Lung (tissue), 12 donors: ENCODE results near the gene COPS8. TPM values are rescaled to one million over a fixed set of nuclear protein-coding genes. Genes with fewer than 3 reads are reported as not detected.

Experiments used
- ATAC-seq: fragments of 200-7000 bp; cut with Tn5 transposase; one replicate; pipeline ENCODE4 v1.9.1; 2020; ENCODE audit warnings: moderate number of reproducible peaks; ENCODE audit not compliant: insufficient read depth, low FRiP score
- DNase-seq, 3 donors: peaks; one replicate each; pipeline ENCODE4 v3.0.0-alpha.2; 2013 to 2017
- H3K27ac ChIP-seq, 2 donors: one replicate each; pipeline ENCODE4 v1.5.1; 2013; ENCODE audit warnings: mild to moderate bottlenecking in 2 of 2, moderate library complexity in 2 of 2, control low read depth in 1 of 2, inconsistent platforms in 1 of 2, low read depth in 1 of 2, low read length in 1 of 2
- H3K27me3 ChIP-seq, 3 donors: one replicate each; pipeline ENCODE4 v1.5.1; 2013; ENCODE audit warnings: low read length in 2 of 3; ENCODE audit not compliant: control insufficient read depth in 3 of 3, insufficient read depth in 3 of 3
- H3K36me3 ChIP-seq, 4 donors: one replicate each; pipeline ENCODE4 v1.5.1; 2013; ENCODE audit warnings: low read length in 4 of 4, mild to moderate bottlenecking in 1 of 4, moderate library complexity in 1 of 4; ENCODE audit not compliant: control insufficient read depth in 4 of 4, insufficient read depth in 4 of 4
- H3K4me1 ChIP-seq, 5 donors: one replicate each; pipeline ENCODE4 v1.5.1; 2013; ENCODE audit warnings: low read length in 5 of 5, mild to moderate bottlenecking in 2 of 5, moderate library complexity in 1 of 5; ENCODE audit not compliant: control insufficient read depth in 5 of 5, insufficient read depth in 5 of 5
- H3K4me3 ChIP-seq: one replicate; pipeline ENCODE4 v1.5.1; 2013; ENCODE audit warnings: mild to moderate bottlenecking, control low read depth, moderate library complexity
- H3K9ac ChIP-seq, 2 donors: one replicate each; pipeline ENCODE4 v1.5.1; 2013; ENCODE audit warnings: low read length in 2 of 2, control low read depth in 1 of 2; ENCODE audit not compliant: insufficient read depth in 1 of 2
- H3K9me3 ChIP-seq, 4 donors: one replicate each; pipeline ENCODE4 v1.5.1; 2013; ENCODE audit warnings: low read length in 3 of 4, mild to moderate bottlenecking in 1 of 4, moderate library complexity in 1 of 4; ENCODE audit not compliant: control insufficient read depth in 4 of 4, insufficient read depth in 3 of 4
- CTCF ChIP-seq: IDR thresholded peaks from 2 replicates; pipeline ENCODE4 v1.5.1; 2012; ENCODE audit warnings: mild to moderate bottlenecking; ENCODE audit errors: control extremely low read depth, extremely low read depth
- WGBS, 2 donors: extraction: QIAGEN DNeasy Blood & Tissue Kit; methylation state at CpG; one replicate each; pipeline ENCODE4 v1.1.7; 2013; 5-methylcytosine and 5-hydroxymethylcytosine counted together
- polyA plus RNA-seq, 2 donors: library from polyadenylated mRNA; stranded (reverse); fragments of 200-250 nt; gene quantifications; one replicate each; pipeline ENCODE4 v1.2.1, GENCODE V29; 2013
- total RNA-seq, 2 donors: library from RNA; depleted of rRNA in 1 of 2; stranded (reverse); fragments of >200 nt in 1 of 2; gene quantifications; one replicate each; pipeline ENCODE4 v1.2.1, GENCODE V29; 2014 to 2021
- donor health status: control.
- donor health status: control.
- donor health status: Bipolar disorder and iron deficiency.
- donor health status: healthy.
- donor health status: DM: yes; HTN: yes; CAD: no.

COPS8 gene
- total and polyA plus RNA-seq, 4 donors: 24.7 to 70.5 (median 36.2) TPM

GRCh38 chr2:237102428-237102827 is 16.7 kb downstream of the COPS8 start:
- H3K4me3 ChIP-seq: no peak overlapping the region
- H3K9me3 ChIP-seq: no peaks in the 10 kb centered on the region
- no peak for TF ChIP-seq CTCF
- H3K27me3 ChIP-seq: no peaks in the 10 kb centered on the region
- no peak overlapping the region for H3K27ac ChIP-seq
- H3K4me1 ChIP-seq: peaks cover 0 to 1% (median 0%) of the 10 kb centered on the region in 5 donors
- DNase-seq (no peak), ATAC-seq (no peak)
- H3K36me3 ChIP-seq: peaks cover 8 to 38% (median 26%) of the 10 kb centered on the region in 4 donors
- 97 to 99% methylated on average over 3 of the region's 3 CpGs for WGBS, 2 donors
- H3K9ac ChIP-seq: no peak overlapping the region

- TF ChIP-seq CTCF: no peak
- ATAC-seq (no peak), DNase-seq (no peak)
- Histone ChIP-seq H3K36me3 (peaks cover 0 to 5% (median under 1%) of the 10 kb centered on the region in 4 donors), H3K27me3 (no peaks in the 10 kb centered on the region), H3K9me3 (no peaks in the 10 kb centered on the region), H3K9ac (no peak overlapping the region), H3K4me3 (no peak overlapping the region), H3K27ac (no peak overlapping the region), H3K4me1 (no peaks in the 10 kb centered on the region)
- 95 to 98% methylated on average over 4 of the region's 4 CpGs for WGBS, 2 donors
Observed at GRCh38 chr2:237109421-237109934, 23.8 kb downstream of the COPS8 start.

- Histone ChIP-seq H3K27me3 (no peaks in the 10 kb centered on the region), H3K36me3 (peaks cover 0 to 2% (median 0%) of the 10 kb centered on the region in 4 donors), H3K4me1 (no peaks in the 10 kb centered on the region), H3K9ac (no peak overlapping the region), H3K4me3 (no peak overlapping the region), H3K27ac (no peak overlapping the region), H3K9me3 (no peaks in the 10 kb centered on the region)
- WGBS, 2 donors: 93 to 96% methylated on average over 4 of the region's 4 CpGs
- no peak for TF ChIP-seq CTCF
- ATAC-seq (no peak), DNase-seq (no peak)
Observed at GRCh38 chr2:237113026-237113795, 27.5 kb downstream of the COPS8 start.
